Ureter (tissue), 1 donor: ENCODE data around the gene DNAI1. TPM values are rescaled to one million over a fixed set of nuclear protein-coding genes. Genes with fewer than 3 reads are reported as not detected.
A peak's percentile ranks its signal among the peaks of the same experiment; 100 is the strongest.
"Not testable (repeated sequence)": the region's sequence is repeated elsewhere in the genome, so short reads cannot be mapped to it uniquely, and the experiment has no call there.

Experiments used
- DNase-seq: peaks from one replicate; pipeline ENCODE4 v3.0.0-alpha.2; 2020; ENCODE audit warnings: low spot score
- total RNA-seq: library from RNA; stranded (reverse); gene quantifications from one replicate; pipeline ENCODE4 v1.2.4, GENCODE V29; 2023
- donor health status: DM: yes; HTN: yes; CAD: no.

Gene DNAI1
- total RNA-seq, 1 donor from 2014 or later, result not detected

DNA sequence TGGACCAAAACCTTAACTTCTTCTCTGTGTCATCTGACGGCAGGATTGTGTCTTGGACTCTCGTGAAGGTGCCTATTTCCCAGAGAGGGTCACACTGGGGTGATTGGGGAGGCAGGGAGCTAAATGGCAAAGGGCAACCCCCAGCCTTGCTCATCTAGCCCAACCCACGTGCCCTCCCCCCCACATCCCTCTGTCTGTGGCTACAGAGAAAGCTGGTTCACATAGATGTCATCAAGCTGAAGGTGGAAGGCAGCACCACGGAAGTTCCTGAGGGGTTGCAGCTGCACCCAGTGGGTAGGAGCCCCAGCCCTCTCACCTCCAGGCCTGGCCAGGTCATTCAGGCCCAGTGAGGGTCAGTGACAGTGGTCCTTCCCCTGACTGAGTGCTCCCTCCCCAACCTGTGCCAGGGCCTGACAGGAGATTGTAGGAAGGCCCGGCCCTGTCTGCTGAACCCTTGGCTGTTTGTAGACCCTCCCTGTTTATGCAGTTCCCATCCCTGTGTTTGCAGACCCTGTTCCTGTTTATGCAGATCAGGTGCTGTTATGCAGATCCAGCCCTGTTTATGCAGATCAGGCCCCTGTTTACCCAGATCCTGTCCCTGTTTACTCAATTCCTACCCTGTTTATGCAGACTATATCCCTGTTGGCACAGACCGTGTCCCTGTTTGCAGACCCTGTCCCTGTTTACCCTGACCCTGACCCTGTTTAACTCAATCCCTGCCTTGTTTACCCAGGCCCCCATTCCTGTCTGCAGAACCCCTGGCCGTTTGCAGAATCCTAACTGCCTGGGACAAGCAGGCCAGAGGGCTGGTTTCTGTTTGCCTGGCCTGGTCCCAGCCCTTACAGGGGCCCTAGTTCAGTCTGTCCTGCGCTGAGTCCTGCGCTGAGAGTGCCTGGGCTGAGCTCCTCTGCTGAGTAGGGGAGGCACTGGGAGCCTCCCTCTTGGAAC, 53.8 kb downstream of the DNAI1 start:
- no peak for DNase-seq

DNA sequence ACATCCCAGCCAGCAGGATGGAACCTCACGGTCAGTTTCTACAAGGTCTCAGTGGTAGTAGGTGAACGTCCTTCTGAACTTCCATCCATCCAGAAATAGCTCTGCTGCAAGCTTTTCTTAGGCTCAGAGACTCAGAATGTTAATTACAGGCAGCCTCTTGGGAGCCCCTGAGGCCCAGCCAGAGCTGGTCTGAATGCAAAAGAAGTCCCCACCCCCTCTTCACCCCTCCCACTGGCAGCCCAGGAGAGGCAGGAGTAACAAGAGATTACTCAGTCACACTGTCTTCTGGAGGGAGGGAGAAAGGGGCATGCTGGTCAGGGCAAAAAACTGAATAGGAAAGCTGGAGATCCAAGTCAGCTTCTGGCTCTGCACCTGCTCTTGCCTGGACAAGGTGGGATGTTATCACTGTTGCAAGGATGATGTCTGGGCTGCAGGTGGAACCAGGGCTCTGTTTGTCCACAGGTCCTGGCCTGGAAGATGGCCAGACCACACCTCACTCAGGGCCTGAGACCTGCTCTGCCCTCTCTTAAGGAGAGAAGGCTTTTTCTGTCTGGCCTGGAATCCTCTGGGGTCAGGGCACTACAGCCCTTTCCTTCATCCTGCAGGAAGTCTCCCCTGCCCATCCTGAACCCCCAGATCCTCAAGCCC, 55.1 kb downstream of the DNAI1 start:
- no peak for DNase-seq

DNA sequence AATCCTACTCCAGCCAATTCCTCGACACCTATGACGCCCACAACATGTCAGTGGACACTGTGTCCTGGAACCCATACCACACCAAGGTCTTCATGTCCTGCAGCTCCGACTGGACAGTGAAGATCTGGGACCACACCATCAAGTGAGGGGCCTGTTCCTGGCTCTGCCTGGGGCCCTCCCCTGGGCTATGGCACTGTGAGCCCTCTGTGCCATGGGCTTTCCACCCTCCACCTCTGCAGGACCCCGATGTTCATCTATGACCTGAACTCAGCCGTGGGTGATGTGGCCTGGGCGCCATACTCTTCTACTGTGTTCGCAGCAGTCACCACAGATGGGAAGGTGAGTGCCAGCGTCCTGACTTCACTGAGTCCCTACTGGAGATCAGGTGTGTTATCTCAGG, 55.8 kb downstream of the DNAI1 start:
- DNase-seq, result no peak

DNA sequence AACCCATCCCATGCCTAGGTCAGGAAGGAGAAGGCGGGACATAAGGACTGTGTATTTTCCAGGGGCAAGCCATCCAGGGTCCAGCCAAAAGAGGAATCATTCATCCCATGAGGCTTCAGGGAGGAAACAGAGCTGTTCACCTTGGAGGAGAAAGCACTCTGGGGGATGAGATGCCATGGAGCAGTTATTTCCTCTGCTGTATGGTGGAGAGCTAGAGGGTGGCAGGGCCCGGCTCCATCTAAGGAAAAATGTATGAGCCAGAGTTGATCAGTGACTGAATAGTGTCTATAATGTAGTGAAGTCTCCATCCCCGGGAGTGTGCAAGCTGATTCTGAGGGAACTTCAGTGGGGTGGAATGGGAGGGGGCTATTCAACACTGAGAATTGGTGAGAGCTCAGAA, 56.2 kb downstream of the DNAI1 start:
- DNase-seq, result no peak

DNA sequence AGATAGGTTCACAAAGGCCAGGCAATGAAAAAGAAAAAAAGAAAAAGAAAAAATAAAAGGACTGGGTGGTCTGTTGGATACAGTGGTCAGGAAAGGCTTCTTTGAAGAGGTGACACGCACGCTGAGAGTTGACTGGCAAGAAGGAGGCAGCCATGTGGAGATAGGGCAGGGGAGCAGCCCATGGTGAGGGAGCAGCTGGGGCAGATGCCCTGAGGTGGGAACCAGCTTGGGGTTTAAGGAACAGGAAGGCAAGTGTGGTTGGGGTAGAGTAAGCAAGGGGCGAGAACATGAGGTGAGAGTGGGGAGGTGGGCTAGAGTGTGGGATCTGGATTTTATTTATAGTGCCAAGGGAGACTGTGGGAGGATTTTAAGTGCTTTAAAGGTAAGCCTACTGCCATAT, 57.4 kb downstream of the DNAI1 start:
- no peak for DNase-seq

DNA sequence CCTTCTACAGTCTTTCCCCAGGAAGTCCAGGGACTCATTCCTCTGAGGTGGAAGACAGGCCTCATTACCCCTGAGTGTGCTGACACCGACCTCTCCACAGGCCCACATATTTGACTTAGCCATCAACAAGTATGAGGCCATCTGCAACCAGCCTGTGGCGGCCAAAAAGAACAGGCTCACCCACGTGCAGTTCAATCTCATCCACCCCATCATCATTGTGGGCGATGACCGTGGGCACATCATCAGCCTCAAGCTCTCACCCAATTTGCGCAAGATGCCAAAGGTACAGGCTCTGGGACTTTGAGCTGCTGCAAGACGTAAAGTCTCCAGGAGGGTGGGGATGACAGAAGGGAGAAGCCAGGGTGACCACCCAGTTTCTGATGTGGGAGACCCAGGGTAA, 58.6 kb downstream of the DNAI1 start:
- no peak for DNase-seq

DNA sequence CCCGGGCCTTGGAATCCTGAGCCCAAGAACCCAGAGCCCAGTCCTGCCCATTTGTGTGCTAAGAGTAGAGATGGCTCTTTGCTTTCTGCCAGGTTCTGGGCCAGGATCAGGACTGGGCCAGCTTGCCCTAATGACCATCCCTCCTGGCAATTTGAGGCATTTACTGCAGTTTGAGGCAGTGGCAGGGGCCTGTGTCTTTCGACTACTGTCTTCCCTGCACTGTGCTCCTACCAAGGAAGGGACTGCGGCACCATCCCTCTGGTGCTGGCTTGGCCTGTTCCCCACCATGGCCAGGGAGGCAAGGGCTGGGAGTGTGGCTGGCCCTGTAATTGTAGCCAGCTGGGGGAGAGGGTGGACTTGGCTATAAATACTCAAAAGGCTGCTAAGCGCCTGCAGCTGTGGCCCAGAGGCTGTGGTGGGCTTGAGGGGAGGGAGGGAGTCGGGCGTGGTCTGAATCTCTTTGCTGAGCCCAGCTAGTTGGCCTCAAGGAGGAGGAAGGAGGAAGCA, 59.6 kb downstream of the DNAI1 start:
- no peak for DNase-seq

DNA sequence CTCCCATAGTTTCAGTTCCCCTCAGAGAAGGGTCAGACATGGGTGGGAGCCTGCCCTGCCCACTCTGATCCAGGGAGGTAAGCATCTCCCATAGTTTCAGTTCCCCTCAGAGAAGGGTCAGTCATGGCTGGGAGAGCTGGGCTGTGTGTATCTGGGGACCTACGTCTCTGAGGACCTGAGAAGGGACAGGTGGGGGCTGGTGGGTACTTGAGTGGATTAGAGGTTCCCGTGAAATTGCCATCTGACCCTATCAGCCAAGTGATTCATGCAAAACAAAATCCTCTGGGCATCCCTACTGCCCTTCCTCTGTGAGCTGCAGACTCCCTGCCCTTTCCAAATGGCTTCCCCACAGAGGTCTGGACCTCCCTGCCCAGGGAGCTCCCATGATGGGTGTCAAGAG, 60.3 kb downstream of the DNAI1 start:
- DNase-seq, result no peak

DNA sequence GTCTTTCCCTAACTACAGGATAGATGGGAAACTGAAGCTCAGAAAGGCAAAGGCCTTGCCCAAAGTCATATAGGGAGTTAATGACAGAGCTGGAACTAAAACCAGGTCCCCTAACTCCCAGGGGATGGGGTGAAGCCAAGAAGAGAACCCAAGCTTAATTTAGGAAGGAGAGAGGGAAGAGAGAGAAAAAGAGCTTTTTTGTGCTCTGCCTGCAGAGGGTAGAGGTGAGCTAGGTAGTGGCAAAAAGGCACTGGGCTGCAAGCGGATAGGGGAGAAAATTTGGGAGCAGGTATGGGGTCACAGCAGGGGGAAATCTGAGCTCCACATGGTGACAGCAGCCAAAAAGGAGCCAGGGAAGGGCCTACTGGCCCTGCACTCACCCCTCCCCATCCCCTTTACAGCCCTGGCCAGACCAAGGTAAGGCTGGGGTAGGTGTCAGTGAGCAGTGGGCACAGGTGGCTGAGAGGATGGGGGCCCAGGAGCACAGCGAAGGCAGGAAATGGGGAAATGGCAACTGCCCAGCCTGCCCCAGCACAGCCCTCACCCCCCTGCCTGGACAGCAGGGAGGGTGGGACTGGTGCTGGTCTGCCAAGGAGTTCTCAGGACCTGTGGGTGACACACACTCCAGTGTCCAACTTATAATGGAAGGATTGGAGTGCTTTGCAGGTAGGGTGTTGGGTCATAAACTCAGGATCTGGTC, 60.9 kb downstream of the DNAI1 start:
- DNase-seq, result no peak

DNA sequence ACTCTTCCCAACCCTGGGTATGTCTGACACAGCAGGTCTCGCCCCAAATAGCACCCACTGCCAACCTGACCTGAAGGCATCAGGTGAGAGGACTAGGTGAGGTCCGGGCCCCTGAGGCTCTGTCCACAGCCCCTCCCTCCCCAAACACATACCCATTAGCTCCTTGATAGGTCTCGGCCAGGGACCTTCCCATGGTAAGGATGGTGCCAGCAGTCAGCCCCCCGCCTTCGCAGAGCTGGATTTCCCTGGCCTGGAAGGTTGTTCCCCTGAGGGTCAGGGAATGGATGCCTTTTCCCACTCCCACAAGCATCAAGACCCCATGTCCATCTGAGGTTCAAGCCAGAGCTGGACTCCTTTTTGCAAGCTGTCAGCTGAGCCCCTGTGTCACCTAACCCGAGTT, 61.5 kb downstream of the DNAI1 start:
- DNase-seq, result no peak

DNA sequence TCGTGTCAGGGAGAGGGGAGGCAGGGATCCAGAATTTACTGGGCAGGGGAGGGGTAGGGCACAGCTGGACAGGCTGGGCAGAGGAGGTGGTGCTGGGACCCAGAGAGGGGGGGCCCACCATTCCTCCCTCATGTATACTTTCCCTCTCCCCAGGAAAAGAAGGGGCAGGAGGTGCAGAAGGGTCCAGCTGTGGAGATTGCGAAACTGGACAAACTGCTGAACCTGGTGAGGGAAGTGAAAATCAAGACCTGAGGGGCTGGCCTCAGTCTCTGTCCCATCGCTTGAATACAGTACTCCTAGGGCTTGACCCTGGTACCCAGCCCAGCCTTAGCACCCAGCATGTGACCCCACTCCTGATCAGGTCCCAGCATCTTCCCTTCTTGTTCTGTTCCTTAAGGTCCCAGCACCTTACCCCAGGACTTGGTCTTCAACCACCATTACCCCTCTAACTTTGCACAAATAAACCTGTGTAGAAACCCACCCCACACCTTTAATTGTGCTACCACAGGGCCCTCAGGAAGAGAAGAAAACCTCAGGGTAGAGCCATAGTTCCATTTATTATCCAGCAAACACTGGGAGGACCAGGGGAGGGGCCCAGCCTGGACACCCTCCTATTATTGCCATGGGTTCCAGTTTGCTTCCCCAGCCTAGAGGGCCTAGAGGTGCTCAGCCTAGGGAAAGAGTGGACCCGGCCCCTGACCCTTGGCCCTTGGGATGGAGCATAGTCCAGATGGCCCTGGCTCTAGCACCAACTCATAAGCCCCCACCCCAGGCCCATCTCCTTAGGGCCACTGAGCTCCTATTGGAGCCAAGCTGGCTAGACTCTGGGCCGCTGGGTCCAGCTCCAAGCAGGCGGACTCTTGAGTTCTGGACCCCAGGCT, 62.1 kb downstream of the DNAI1 start:
- DNase-seq, result no peak

DNA sequence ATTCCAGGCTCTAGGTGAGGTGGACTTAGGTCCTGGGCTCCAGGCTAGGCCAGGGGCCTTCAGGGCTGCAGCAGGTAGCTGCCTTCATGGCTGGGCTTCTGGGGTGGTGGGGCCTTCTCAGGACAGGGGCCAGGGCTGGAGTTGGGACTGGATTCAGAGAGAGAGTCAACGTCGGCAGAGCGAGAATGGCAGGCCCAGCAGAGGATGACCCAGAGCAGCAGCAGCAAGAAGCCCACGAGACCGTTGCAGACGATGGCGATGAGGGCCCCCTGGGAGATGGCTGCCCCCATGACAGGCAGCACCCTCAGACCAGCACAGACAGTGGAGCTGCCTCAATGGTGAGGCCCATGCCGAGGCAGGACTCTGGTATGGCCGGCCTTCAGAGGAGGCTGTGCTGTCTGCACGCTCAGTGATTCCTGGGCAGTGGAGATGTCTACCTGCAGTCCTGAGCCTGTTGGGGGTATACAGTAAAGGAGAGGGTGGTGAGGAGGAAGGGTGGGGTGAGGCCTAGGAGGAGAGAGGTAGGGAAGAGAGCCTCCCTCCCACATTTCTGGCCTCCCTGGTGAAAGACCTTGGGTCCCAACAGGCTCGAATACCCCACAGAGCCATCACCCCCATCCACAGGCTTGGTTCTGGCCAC, 62.9 kb downstream of the DNAI1 start:
- DNase-seq, result no peak

DNA sequence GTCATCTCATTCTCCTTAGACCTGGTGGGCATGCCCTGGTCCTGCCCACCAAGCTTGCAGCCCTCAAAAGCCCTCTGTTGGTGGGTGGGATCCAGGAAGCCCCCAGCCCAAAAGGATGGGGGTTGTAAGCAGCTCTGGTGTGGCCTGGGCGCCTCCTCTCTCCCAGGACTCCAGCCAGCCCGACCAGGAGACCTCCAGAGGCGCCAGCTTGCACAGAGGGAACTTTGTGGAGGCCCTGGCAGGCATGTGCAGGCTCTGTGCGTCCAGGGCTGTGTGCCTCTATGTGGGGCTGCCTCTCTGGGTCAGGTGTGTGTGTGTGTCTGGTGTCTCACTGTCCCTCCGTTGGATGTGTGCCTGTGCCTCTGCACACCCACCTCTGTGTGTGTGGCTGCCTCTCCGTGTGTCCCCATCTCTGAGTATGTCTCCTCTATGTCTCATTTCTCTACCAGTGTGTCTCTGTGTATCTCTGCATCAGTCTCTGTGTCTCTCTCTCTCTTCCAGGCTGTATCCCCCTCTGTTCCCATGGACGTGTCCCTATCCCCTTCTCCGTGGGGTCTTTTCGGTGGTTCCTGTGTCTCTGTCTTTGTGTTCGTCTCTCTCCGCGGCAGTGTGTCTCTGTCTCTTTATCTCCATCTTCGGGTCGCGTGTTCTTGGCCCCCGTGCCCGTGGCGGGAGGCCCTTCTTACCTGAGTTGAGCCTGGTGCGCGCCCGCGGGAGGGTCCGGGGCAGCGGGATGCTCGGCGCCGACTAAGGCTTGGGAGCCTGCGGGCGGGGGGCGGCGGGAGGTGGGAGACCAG, 63.7 kb downstream of the DNAI1 start:
- DNase-seq, result no peak

DNA sequence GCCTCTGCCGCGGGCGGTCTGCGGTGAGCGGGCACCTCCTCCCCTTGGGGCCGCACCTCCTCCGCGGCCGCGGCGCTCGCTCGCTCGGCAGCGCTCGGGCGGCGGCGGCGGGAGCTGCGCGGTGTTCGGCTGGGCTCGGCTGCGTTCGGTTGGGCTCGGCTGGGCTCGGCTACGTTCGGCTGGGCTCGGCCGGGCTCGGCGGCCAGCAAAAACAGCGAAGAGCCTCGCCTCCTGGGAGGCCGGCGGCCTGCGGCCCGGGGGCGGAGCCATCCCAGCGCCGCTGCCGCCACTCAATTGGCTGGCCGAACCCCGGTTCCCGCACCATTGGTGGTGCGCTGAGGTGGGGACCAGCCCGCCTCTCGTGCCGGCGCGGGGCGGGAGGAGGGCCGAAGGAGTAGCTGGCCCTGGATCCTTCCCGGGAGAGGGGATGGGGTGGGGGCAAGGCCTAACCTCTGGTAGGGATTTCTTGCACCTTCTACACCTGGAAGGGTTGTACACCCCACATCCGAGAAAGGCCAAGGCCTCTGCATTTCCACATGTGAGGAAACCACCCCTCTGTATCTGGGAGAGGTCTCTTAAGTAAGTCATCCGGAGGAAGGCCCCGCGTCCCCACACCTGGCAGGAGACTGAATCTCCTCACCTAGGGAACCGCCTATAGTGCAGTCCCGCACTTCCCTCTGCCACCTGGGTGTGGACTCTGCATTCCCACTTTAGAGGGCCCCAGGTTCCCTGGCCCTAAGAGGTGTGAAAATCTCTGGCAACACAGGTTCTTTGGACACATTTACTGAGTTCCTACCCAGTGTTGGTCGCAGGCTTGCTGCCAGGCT, 64.6 kb downstream of the DNAI1 start, which contains the start of gene ENHO:
ENHO (minus strand) TSS at position 20 of the 827 bp plus-strand sequence. CDS start 1,295 bp downstream, outside the sequence.
- DNase-seq, result peak; percentile 91

DNA sequence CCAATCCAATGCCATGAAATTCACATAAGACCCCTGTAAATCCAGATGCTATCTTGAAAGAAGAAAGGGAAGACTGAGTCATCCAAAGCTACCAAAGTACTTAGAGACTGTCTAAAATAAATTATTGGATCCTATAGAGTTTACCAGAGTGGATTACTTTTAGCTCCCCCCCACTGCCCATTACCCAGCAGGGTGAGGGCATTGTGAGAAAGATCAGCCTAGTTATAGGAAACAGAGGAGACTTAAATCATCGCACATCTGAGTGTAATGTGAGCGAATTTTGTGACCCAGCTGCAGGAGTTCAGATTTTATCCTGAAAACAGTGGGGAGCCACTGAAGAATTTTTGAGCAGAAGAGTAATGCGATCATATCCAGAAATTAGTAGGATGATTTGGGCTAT, 65.7 kb downstream of the DNAI1 start:
- DNase-seq, result no peak

DNA sequence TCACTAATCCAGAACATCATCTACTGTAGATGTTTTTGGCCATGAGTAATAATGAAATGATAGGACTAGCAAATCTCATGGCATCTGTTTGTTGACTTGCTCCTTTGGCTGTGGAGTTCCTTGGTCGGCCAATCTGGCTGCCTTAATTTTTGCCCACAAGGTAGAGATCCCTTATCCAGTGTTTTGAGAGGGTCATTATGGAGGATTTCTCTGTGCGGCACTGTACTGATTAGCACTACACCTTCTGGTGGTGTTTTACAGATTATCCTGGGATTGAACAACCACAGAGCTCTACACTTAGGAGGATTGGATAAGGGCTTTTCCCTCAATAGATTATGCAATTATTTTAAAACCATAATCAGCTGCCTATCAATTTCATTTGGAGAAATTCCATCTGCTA, 67.4 kb downstream of the DNAI1 start:
- DNase-seq, result no peak

DNA sequence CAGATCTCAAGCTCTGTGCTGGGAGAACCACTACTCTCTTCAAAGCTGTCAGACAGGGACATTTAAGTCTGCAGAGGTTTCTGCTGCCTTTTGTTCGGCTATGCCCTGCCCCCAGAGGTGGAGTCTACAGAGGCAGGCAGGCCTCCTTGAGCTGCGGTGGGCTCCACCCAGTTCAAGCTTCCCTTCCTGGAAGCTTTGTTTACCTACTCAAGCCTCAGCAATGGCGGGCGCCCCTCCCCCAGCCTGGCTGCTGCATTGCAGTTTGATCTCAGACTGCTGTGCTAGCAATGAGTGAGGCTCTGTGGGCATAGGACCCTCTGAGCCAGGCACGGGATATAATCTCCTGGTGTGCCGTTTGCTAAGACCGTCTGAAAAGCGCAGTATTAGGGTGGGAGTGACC, 73.4 kb downstream of the DNAI1 start:
- not testable (repeated sequence) for DNase-seq

DNA sequence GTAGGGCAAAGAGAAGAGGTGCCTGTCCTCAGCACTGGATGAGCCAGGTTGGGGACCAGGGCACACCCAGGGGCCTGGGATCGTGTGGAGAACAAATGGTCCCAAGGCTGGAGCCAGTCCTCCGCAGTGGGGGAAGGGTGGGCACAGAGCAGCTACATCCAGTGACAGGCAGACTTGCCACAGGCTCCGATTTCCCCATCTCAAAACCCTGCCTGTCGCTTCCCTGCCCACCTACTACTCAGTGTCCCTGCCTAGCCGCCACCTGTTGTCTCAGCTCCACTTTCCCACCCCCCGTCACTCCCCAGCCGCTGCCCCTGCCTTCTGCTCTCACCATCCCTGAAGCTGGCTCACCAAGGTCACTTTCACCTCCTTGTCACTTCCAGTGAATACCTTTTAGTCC, 78.1 kb downstream of the DNAI1 start:
- peak; percentile 30 for DNase-seq

DNA sequence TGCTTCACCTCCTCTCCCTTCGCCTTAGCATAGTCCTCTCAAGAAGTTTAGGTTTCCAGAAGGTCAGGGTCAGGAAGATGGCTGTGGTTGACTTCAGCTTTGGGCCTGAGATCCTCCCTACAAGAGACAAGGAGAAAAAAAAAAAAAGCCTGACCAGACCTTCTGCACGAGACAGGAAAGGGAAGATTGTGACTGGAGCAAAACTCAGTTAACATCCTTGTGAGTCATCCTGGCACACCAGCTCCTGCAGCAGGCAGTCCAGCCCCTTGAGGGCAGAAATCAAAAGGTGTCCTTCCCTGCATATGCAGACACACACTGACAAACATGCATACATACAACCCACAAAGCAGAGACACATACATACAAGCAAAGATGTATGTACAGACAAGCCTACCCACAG, 82.2 kb downstream of the DNAI1 start:
- peak; percentile 32 for DNase-seq
